Liver (tissue), 9 donors: Measurements from ENCODE around the gene TOM1L2. TPM values are rescaled to one million over a fixed set of nuclear protein-coding genes. Genes with fewer than 3 reads are reported as not detected.

Experiments used
- DNase-seq: peaks from one replicate; pipeline ENCODE4 v3.0.0-alpha.2; 2017; ENCODE audit warnings: low spot score
- H3K27ac ChIP-seq, 2 donors: one replicate each; pipeline ENCODE4 v1.7.0; 2013; ENCODE audit warnings: inconsistent platforms in 2 of 2, low read length in 2 of 2, control low read depth in 1 of 2, low read depth in 1 of 2, mild to moderate bottlenecking in 1 of 2
- H3K27me3 ChIP-seq, 4 donors: one replicate each; pipeline versions ENCODE4 v1.6.1 to v1.7.0; 2013; ENCODE audit warnings: low read length in 3 of 4, inconsistent platforms in 1 of 4, mild to moderate bottlenecking in 1 of 4, moderate library complexity in 1 of 4; ENCODE audit not compliant: control insufficient read depth in 4 of 4, insufficient read depth in 4 of 4
- H3K36me3 ChIP-seq, 4 donors: one replicate each; pipeline versions ENCODE4 v1.6.1 to v1.7.0; 2013; ENCODE audit warnings: low read length in 3 of 4, mild to moderate bottlenecking in 3 of 4, low read depth in 1 of 4, moderate library complexity in 1 of 4; ENCODE audit not compliant: control insufficient read depth in 4 of 4, insufficient read depth in 3 of 4
- H3K4me1 ChIP-seq, 4 donors: one replicate each; pipeline versions ENCODE4 v1.6.1 to v1.7.0; 2013; ENCODE audit warnings: low read length in 3 of 4, mild to moderate bottlenecking in 3 of 4, moderate library complexity in 1 of 4; ENCODE audit not compliant: control insufficient read depth in 4 of 4, insufficient read depth in 4 of 4
- H3K4me3 ChIP-seq, 3 donors: one replicate each; pipeline versions ENCODE4 v1.6.1 to v1.7.0; 2013; ENCODE audit warnings: low read length in 3 of 3, control low read depth in 1 of 3, low read depth in 1 of 3, mild to moderate bottlenecking in 1 of 3
- H3K9ac ChIP-seq, 2 donors: one replicate each; pipeline ENCODE4 v1.7.0; 2013; ENCODE audit warnings: low read length in 2 of 2, mild to moderate bottlenecking in 2 of 2, moderate library complexity in 2 of 2, control low read depth in 1 of 2, low read depth in 1 of 2
- H3K9me3 ChIP-seq, 4 donors: one replicate each; pipeline versions ENCODE4 v1.6.1 to v1.7.0; 2013; ENCODE audit warnings: low read length in 3 of 4; ENCODE audit not compliant: control insufficient read depth in 4 of 4
- ATF3 ChIP-seq: IDR thresholded peaks from 2 replicates; pipeline ENCODE4 v1.6.1; 2016; ENCODE audit warnings: antibody characterized with exemption
- CTCF ChIP-seq: fragments of 150-350 bp; IDR thresholded peaks from 2 replicates; pipeline ENCODE4 v1.5.1; 2017; ENCODE audit warnings: improper control_type of control experiment, low read depth, low read length; ENCODE audit not compliant: missing input control
- EGR1 ChIP-seq, 2 donors: IDR thresholded peaks; 2 replicates each; pipeline ENCODE4 v1.6.1; 2016 to 2018; ENCODE audit warnings: antibody characterized with exemption in 2 of 2, low read depth in 2 of 2
- FOXA1 ChIP-seq: IDR thresholded peaks from 2 replicates; pipeline ENCODE4 v1.6.1; 2016; ENCODE audit warnings: antibody characterized with exemption
- FOXA2 ChIP-seq: IDR thresholded peaks from 2 replicates; pipeline ENCODE4 v1.6.1; 2016; ENCODE audit warnings: antibody characterized with exemption
- GABPA ChIP-seq, 2 donors: IDR thresholded peaks in 1 of 2; conservative IDR thresholded peaks in 1 of 2; 2 replicates each; pipeline ENCODE4 v1.6.1; 2016; ENCODE audit warnings: antibody characterized with exemption in 2 of 2, mild to moderate bottlenecking in 1 of 2, moderate library complexity in 1 of 2
- JUND ChIP-seq, 2 donors: IDR thresholded peaks; 2 replicates each; pipeline ENCODE4 v1.6.1; 2016; ENCODE audit warnings: antibody characterized with exemption in 2 of 2
- MAX ChIP-seq: IDR thresholded peaks from 2 replicates; pipeline ENCODE4 v1.6.1; 2016; ENCODE audit warnings: antibody characterized with exemption
- NR2F2 ChIP-seq: IDR thresholded peaks from 2 replicates; pipeline ENCODE4 v1.6.1; 2016; ENCODE audit warnings: antibody characterized with exemption
- RAD21 ChIP-seq, 2 donors: IDR thresholded peaks; 2 replicates each; pipeline ENCODE4 v1.6.1; 2016; ENCODE audit warnings: antibody characterized with exemption in 2 of 2, mild to moderate bottlenecking in 2 of 2
- RXRA ChIP-seq, 2 donors: IDR thresholded peaks; 2 replicates each; pipeline ENCODE4 v1.6.1; 2017 to 2018; ENCODE audit warnings: antibody characterized with exemption in 2 of 2, mild to moderate bottlenecking in 1 of 2
- SP1 ChIP-seq: IDR thresholded peaks from 2 replicates; pipeline ENCODE4 v1.6.1; 2018; ENCODE audit warnings: antibody characterized with exemption, mild to moderate bottlenecking
- TAF1 ChIP-seq: conservative IDR thresholded peaks from 2 replicates; pipeline ENCODE4 v1.6.1; 2016; ENCODE audit warnings: antibody characterized with exemption, mild to moderate bottlenecking
- YY1 ChIP-seq: IDR thresholded peaks from 2 replicates; pipeline ENCODE4 v1.6.1; 2016; ENCODE audit warnings: antibody characterized with exemption, mild to moderate bottlenecking
- WGBS: extraction: QIAGEN DNeasy Blood & Tissue Kit; methylation state at CpG from one replicate; pipeline ENCODE4 v1.1.7; 2013; 5-methylcytosine and 5-hydroxymethylcytosine counted together
- polyA plus RNA-seq, 2 donors: library from polyadenylated mRNA; stranded (reverse) in 1 of 2; unstranded in 1 of 2; fragments of 200-250 nt in 1 of 2; fragments of >200 nt in 1 of 2; fragmentation: Nextera tagmentation in 1 of 2; extraction: Ambion mirVana in 1 of 2; gene quantifications; one replicate each; pipeline versions ENCODE4 v1.2.1 to v1.2.3, GENCODE V29; 2013 to 2015
- total RNA-seq, 2 donors: library from RNA; depleted of rRNA; stranded (reverse); fragments of >200 nt; gene quantifications; one replicate each; pipeline ENCODE4 v1.2.3, GENCODE V29; 2014
- TF ChIP-seq, protein P1 (sequence below): IDR thresholded peaks from 2 replicates; pipeline ENCODE4 v1.6.1; 2016; ENCODE audit warnings: antibody characterized with exemption
- donor health status: healthy.
- donor health status: healthy.
- donor health status: healthy.
- donor health status: healthy.
- donor health status: healthy.

The TOM1L2 gene
- total and polyA plus RNA-seq, 4 donors: 5.0 to 24.0 (median 9.3) TPM

- TF ChIP-seq FOXA2 (no peak), MAX (no peak), RXRA (IDR thresholded peaks at IDR 0.05) (no peak), RAD21 (IDR thresholded peaks at IDR 0.05) (no peak), GABPA (IDR thresholded peaks at IDR 0.05 in 1 of 2, conservative IDR thresholded peaks at IDR 0.05 in 1 of 2) (no peak), YY1 (no peak), JUND (IDR thresholded peaks at IDR 0.05) (no peak), FOXA1 (no peak), CTCF (no peak), EGR1 (IDR thresholded peaks at IDR 0.05; ENCODE audit: low read depth in 2 of 2) (no peak), TAF1 (no peak), SP1 (no peak)
- TF ChIP-seq, protein P1, sequence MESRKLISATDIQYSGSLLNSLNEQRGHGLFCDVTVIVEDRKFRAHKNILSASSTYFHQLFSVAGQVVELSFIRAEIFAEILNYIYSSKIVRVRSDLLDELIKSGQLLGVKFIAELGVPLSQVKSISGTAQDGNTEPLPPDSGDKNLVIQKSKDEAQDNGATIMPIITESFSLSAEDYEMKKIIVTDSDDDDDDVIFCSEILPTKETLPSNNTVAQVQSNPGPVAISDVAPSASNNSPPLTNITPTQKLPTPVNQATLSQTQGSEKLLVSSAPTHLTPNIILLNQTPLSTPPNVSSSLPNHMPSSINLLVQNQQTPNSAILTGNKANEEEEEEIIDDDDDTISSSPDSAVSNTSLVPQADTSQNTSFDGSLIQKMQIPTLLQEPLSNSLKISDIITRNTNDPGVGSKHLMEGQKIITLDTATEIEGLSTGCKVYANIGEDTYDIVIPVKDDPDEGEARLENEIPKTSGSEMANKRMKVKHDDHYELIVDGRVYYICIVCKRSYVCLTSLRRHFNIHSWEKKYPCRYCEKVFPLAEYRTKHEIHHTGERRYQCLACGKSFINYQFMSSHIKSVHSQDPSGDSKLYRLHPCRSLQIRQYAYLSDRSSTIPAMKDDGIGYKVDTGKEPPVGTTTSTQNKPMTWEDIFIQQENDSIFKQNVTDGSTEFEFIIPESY: no peak
- no peak overlapping the region for H3K27ac ChIP-seq
- no peak overlapping the region for H3K9ac ChIP-seq
- no peaks in the 10 kb centered on the region for H3K9me3 ChIP-seq
- peaks cover 2 to 15% (median 8%) of the 10 kb centered on the region in 4 donors for H3K36me3 ChIP-seq
- no peak for DNase-seq
- H3K27me3 ChIP-seq: no peaks in the 10 kb centered on the region
- H3K4me1 ChIP-seq: no peaks in the 10 kb centered on the region
- WGBS: 58% methylated on average over 1 of the region's 1 CpG
- H3K4me3 ChIP-seq: no peak overlapping the region
Observed at GRCh38 chr17:17888371-17888770, 83.8 kb downstream of the TOM1L2 start.

- Histone ChIP-seq H3K27ac (no peak overlapping the region), H3K4me1 (no peaks in the 10 kb centered on the region), H3K4me3 (no peak overlapping the region), H3K9ac (no peak overlapping the region), H3K9me3 (no peaks in the 10 kb centered on the region), H3K27me3 (no peaks in the 10 kb centered on the region), H3K36me3 (peaks cover 2 to 13% (median 6%) of the 10 kb centered on the region in 4 donors)
- TF ChIP-seq ATF3 (no peak), EGR1 (IDR thresholded peaks at IDR 0.05; ENCODE audit: low read depth in 2 of 2) (no peak), FOXA2 (no peak), NR2F2 (no peak), YY1 (no peak)
- WGBS: 96% methylated on average over 4 of the region's 4 CpGs
- DNase-seq: no peak
Observed at GRCh38 chr17:17887752-17888304, 84.4 kb downstream of the TOM1L2 start.

GRCh38 chr17:17886726-17887125, 85.5 kb downstream of the TOM1L2 start:
- no peak for TF ChIP-seq RAD21 (IDR thresholded peaks at IDR 0.05)
- TF ChIP-seq EGR1 (IDR thresholded peaks at IDR 0.05; ENCODE audit: low read depth in 2 of 2): no peak
- TF ChIP-seq MAX: no peak
- TF ChIP-seq NR2F2: no peak
- H3K4me1 ChIP-seq: no peaks in the 10 kb centered on the region
- no peak for DNase-seq
- H3K27me3 ChIP-seq: no peaks in the 10 kb centered on the region
- H3K36me3 ChIP-seq: peaks cover 2 to 14% (median 6%) of the 10 kb centered on the region in 4 donors
- H3K9me3 ChIP-seq: no peaks in the 10 kb centered on the region
- H3K4me3 ChIP-seq: no peak overlapping the region
- H3K27ac ChIP-seq: no peak overlapping the region
- 87% methylated on average over 4 of the region's 4 CpGs for WGBS
- no peak overlapping the region for H3K9ac ChIP-seq
